MM.1S (cell line): ENCODE measurements around the gene MESD.

Source experiments
- CTCF ChIP-seq: fragments of 300-600 bp; sonication (generic); IDR thresholded peaks from 2 replicates; pipeline ENCODE4 v1.5.1; 2016; ENCODE audit warnings: antibody characterized with exemption, low read length, mixed read lengths
- EZH2 ChIP-seq: fragments of 300-600 bp; sonication (generic); optimal IDR thresholded peaks from 2 replicates; pipeline ENCODE3; 2017; ENCODE audit warnings: low read depth, mild to moderate bottlenecking, antibody characterized with exemption, low read length, mixed read lengths
- EZH2phosphoT487 ChIP-seq: fragments of 300-600 bp; sonication (generic); IDR thresholded peaks from 2 replicates; pipeline ENCODE4 v1.6.1; 2018; ENCODE audit warnings: antibody characterized with exemption, low read length

GRCh38 chr15:80988148-80988796, 1.3 kb downstream of the MESD start:
- no peak for TF ChIP-seq CTCF
- TF ChIP-seq EZH2phosphoT487: no peak
- no peak for TF ChIP-seq EZH2
